ENCODE data around the gene BBIP1.

BBIP1 gene

GRCh38 chr10:110918643-110919348 lies at the start of gene BBIP1:
TSS of gene BBIP1 (minus strand) at chr10:110919180. CDS start at chr10:110918157, 1,023 bp downstream.
- DNase-seq (ENCODE audit: low spot score): peak; percentile 92

- no peak for DNase-seq (ENCODE audit: low spot score)
These were observed 48.7 kb upstream of the BBIP1 start for GRCh38 chr10:110967645-110968044.

- no peak for DNase-seq (ENCODE audit: low spot score)
These were observed 48.1 kb upstream of the BBIP1 start for GRCh38 chr10:110967009-110967630.

GRCh38 chr10:110966146-110966545 lies 47.2 kb upstream of the BBIP1 start:
- DNase-seq (ENCODE audit: low spot score): no peak

- no peak for DNase-seq (ENCODE audit: low spot score)
These were observed 46.2 kb upstream of the BBIP1 start for GRCh38 chr10:110965216-110965615.

- no peak for DNase-seq (ENCODE audit: low spot score)
These were observed 45.7 kb upstream of the BBIP1 start for GRCh38 chr10:110964681-110965080.

- DNase-seq (ENCODE audit: low spot score): no peak
These were observed 44.2 kb upstream of the BBIP1 start for GRCh38 chr10:110963162-110963561.

- DNase-seq (ENCODE audit: low spot score): no peak
These were observed 43.5 kb upstream of the BBIP1 start for GRCh38 chr10:110962443-110962842.

GRCh38 chr10:110960333-110960712 lies 41.3 kb upstream of the BBIP1 start:
- DNase-seq (ENCODE audit: low spot score): no peak

GRCh38 chr10:110959379-110960332 lies 40.7 kb upstream of the BBIP1 start:
- no peak for DNase-seq (ENCODE audit: low spot score)

- DNase-seq (ENCODE audit: low spot score): no peak
These were observed 38.6 kb upstream of the BBIP1 start for GRCh38 chr10:110957606-110958005.

GRCh38 chr10:110951381-110951780 lies 32.4 kb upstream of the BBIP1 start:
- no peak for DNase-seq (ENCODE audit: low spot score)

GRCh38 chr10:110947061-110947595 lies 28.1 kb upstream of the BBIP1 start:
- no peak for DNase-seq (ENCODE audit: low spot score)

GRCh38 chr10:110946496-110946895 lies 27.5 kb upstream of the BBIP1 start:
- no peak for DNase-seq (ENCODE audit: low spot score)

GRCh38 chr10:110944792-110945396 lies 25.9 kb upstream of the BBIP1 start:
- DNase-seq (ENCODE audit: low spot score): no peak

- DNase-seq (ENCODE audit: low spot score): no peak
These were observed 20.4 kb upstream of the BBIP1 start for GRCh38 chr10:110939419-110939818.

GRCh38 chr10:110936757-110937156 lies 17.8 kb upstream of the BBIP1 start:
- no peak for DNase-seq (ENCODE audit: low spot score)

- no peak for DNase-seq (ENCODE audit: low spot score)
These were observed 13.7 kb upstream of the BBIP1 start for GRCh38 chr10:110932505-110933180.

- no peak for DNase-seq (ENCODE audit: low spot score)
These were observed 12.9 kb upstream of the BBIP1 start for GRCh38 chr10:110931769-110932381.

- DNase-seq (ENCODE audit: low spot score): no peak
These were observed 8.5 kb upstream of the BBIP1 start for GRCh38 chr10:110927461-110927860.

All from iPS-NIHi11 (cell line).